Stimulated activated CD4-positive, alpha-beta T cell treated with anti-CD3 and anti-CD28 coated beads, TNF-alpha, amount 100 ng/mL, for 48 hours (primary cell): Measurements from ENCODE around the gene RIC1.
"Not testable (repeated sequence)": the region's sequence is repeated elsewhere in the genome, so short reads cannot be mapped to it uniquely, and the experiment has no call there.

Source experiments
- DNase-seq, 3 donors: peaks; one replicate each; pipeline ENCODE4 v3.0.0-alpha.2; 2020; ENCODE audit warnings: low read depth in 3 of 3

RIC1 gene

GRCh38 chr9:5721279-5722087 is 92.6 kb downstream of the RIC1 start:
- no peak for DNase-seq

DNA sequence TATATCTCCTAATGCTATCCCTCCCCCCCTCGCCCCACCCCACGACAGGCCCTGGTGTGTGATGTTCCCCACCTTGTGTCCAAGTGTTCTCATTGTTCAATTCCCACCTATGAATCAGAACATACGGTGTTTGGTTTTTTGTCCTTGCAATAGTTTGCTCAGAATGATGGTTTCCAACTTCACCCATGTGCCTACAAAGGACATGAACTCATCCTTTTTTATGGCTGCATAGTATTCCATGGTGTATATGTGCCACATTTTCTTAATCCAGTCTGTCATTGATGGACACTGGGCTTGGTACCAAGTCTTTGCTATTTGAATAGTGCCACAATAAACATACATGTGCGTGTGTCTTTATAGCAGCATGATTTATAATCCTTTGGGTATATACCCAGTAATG is 93.8 kb downstream of the RIC1 start:
- DNase-seq = not testable (repeated sequence)

GRCh38 chr9:5735072-5735471 is 106.2 kb downstream of the RIC1 start:
- DNase-seq = no peak

DNA sequence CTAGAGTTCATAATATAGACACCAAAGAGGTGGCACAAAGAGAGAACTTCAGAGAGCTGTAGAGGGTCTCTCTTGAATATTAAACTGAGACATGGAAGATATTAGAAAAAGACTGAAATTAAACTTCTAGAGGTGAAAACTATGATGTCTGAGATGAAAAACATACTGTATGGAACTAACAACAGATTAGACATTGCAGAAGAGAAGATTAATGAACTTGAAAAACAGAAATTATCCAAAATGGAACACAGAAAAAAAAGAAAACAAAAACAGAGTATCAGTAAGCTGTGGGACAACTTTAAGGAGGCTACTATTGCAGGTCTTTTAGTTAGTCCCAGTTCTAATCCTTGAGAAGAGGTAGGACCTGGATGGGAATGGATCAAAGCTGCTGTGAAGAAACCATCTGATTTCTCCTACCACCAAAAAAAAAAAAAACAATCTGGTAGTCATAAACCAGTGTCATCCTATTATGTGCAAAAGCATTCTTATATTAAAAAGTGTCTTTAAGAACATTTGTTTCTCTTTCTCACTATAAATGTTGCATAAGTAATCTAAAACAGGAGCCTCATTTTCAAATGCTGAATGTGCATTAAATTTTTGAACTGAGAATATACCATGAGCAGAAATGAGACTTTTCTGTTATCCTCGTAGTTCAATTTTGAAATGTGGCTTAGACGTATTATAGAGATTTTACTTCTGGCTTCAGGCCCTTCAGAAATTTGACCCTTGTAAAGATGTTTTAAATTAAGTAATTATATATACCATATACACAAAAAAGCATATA is 107.8 kb downstream of the RIC1 start:
- DNase-seq = no peak

DNA sequence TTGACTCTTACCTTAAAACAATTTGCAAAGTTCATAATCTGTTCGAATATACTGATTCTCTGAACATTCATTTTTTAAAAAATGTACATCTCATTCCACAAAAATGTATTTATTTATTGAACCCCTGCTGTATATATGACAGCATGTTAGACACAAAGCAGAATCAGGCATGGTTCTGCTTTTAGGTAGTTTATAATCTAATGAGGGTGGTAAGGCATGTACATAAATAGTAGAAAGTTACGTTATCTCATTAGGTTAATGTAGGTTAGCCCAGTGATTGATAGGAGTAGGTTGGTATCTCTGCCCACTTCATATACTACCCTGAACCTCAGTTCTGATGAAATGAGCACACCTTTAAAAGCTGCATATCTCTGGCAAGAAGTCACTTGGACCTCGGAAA is 114.2 kb downstream of the RIC1 start:
- no peak for DNase-seq

DNA sequence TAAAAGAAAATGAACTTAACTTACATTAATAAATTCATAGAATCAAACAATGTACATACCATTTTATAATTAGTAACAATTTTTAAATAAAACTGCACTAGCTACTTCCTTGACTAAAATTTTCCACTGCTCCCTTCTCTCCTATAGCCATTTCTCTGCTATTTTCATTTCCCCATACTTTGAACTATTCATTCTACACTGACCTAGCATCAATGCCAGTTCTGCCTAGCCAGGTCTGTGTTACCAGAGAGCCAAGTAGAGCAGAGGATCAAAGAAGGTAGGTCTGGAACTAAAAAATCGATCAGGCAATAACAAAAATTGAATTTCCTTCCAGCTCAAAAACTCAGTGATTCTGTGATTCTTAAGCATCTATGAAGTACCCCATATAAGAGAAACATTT is 119.5 kb downstream of the RIC1 start:
- DNase-seq = no peak

DNA sequence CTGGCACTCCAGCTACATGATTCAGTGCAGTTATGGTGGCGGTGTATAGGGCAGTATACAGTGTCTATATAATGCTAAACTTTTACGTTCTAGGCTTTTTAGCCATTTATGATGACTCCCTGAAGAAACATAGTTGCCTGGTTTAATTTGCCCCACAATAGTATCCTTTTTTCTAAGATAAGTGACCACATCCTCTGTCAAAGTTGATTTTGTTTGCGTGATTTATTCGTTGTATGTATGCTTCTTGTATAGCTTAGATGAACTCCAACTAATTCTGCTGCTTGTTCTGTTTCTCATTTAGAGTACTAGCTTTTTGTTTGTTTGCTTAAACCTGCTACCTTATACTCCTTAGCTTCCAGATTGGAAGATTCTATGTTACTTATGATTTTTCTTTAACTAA is 120.4 kb downstream of the RIC1 start:
- DNase-seq = no peak

GRCh38 chr9:5750569-5750968 is 121.7 kb downstream of the RIC1 start:
- DNase-seq = no peak

DNA sequence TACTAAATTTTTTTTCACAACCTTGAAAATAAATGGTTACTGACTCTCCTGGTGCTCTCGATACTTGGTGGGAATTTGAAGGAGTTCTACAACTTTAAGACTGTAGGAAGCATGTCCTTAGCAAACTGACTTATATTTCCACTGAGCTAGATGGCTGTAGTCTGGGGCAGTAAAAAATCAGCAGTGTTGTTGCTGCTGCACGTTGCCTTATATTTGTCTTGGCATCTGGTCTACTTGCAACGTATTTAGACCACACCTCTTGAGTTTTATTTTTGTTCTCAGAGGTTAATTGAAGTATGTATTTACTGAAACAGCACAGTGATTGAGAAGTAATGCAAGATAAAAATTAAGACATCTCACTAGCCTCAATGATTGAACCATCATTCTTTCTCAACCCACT is 127.7 kb downstream of the RIC1 start:
- DNase-seq = no peak

- DNase-seq = no peak
Measured at GRCh38 chr9:5760338-5760737, 131.4 kb downstream of the RIC1 start.

GRCh38 chr9:5762421-5762820 is 133.5 kb downstream of the RIC1 start:
- DNase-seq = no peak

GRCh38 chr9:5764130-5764868 is 135.4 kb downstream of the RIC1 start:
- DNase-seq = no peak

DNA sequence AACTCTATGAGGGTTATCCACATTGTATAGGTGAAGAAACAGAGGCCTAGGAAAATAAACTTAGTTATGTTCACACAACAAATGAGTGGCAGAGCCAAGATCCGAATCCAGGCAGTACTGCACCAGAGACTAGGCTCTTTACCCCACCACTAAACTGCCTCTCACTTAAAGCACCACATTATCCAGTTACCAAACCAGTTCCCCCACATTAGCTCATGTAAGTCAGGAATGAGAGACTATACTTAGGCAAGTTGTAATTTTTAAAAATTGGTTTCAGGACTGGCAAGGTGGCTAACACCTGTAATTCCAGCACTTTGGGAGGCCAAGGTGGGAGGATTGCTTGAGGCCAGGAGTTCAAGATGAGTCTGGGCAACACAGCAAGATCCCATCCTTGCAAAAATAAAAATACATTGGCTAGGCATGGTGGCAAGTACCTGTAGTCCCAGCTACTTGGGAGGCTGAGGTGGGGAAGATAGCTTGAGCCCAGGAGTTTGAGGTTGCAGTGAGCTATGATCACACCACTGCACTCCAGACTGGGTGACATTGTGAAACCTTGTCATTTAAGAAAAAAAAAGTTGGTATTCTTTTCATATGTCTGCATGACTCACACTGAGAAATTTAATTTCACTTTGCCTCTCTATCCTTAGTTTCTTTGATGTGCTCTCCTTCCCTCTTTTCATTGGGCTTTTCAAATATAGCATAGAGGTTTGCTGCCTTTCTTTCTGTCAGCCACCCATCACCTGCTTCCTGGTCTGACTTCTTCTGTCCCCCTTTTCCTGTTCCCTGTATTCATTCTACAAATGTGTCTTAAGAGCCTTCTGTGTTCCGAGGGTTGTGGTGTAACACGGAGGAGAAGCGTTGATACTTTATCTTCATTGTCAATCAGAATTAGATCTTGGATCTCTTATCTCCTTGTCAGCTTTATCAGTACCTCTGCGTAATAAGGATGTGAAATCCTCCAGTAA is 139.3 kb downstream of the RIC1 start:
- no peak for DNase-seq

- DNase-seq = no peak
Measured at GRCh38 chr9:5773324-5773999, 144.6 kb downstream of the RIC1 start.

GRCh38 chr9:5778805-5779204 is 149.9 kb downstream of the RIC1 start:
- no peak for DNase-seq

DNA sequence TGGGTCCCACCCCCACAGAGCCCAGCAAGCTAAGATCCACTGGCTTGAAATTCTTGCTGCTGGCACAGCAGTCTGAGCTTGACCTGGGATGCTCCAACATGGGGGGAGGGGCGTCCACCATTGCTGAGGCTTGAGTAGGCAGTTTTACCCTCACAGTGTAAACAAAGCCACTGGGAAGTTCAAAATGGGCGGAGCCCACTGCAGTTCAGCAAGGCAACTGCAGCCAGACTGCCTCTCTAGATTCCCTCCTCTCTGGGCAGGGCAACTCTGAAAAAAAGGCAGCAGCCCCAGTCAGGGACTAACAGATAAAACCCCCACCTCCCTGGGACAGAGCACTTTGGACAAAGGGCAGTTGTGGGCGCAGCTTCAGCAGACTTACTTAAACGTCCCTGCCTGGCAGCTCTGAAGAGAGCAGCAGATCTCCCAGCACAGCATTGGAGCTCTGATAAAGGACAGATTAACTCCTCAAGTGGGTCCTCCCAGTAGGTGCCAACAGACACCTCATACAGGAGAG is 150.9 kb downstream of the RIC1 start:
- not testable (repeated sequence) for DNase-seq

GRCh38 chr9:5783420-5783819 is 154.5 kb downstream of the RIC1 start:
- DNase-seq = not testable (repeated sequence)

DNA sequence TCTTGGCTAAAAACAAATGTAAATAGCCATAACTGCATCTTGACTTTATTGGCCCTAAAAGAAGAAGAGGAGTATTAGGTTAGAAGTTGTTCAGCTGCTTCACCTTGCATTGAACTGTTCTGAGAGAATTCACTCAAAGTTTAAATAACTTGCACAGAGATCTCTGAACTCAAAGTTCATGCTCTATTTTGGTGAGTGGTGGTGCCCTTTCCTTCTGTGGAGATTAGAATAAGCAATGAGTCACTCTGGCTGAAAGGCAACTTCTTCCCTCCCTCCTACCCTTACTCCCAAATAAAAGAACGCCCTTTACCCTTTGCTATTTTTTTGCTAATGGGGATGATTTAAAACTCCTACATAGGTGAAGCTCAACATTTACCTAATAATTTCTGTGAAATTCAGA is 155.1 kb downstream of the RIC1 start:
- no peak for DNase-seq

DNA sequence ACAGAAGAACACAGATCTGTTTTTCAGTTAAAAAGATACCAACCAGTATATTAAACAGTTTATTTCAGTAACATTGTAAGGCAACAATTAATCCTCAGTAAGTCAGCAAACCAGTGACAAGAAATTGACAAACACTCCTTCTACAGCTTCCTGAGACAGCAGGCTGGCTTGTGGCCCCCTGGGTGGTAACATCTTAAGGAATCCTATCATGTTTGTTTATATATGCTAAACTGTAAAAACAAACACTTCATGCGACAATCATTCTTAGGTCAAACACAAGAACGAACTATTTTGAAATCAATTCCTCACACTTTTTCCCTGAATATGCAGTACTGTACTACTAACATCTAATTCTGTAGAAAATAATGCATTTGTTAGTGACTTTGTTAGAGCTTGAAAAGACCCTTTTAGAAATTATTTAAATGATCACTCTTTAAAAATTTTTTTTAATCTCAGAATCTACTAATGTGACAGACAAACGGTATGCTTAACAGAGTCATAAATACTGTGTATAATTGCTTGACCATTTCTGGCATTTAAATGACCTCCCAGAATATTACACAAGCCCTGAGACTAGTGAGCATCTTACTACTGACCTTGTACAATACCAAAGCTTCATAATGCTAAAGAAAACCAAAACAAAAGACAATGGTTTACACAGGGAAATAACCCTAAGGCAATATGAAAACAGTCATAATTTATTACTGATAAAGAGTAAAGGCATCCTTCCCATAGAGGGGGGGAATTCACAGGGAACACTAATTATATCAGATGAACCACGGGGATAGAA is 155.8 kb downstream of the RIC1 start:
- no peak for DNase-seq
